Esophagus (tissue), 2 donors: ENCODE measurements around the gene C10orf71. TPM values are rescaled to one million over a fixed set of nuclear protein-coding genes. Genes with fewer than 3 reads are reported as not detected.

Experiments used
- H3K27ac ChIP-seq, 2 donors: one replicate each; pipeline ENCODE4 v1.5.1; 2013; ENCODE audit warnings: low read depth in 2 of 2, mild to moderate bottlenecking in 2 of 2, inconsistent platforms in 1 of 2, low read length in 1 of 2, moderate library complexity in 1 of 2
- H3K27me3 ChIP-seq, 2 donors: one replicate each; pipeline ENCODE4 v1.6.1; 2013; ENCODE audit warnings: low read length in 2 of 2, control low read depth in 1 of 2, mild to moderate bottlenecking in 1 of 2; ENCODE audit not compliant: insufficient read depth in 2 of 2, control insufficient read depth in 1 of 2
- H3K36me3 ChIP-seq, 2 donors: one replicate each; pipeline ENCODE4 v1.6.1; 2013; ENCODE audit warnings: low read length in 1 of 2; ENCODE audit not compliant: control insufficient read depth in 2 of 2, insufficient read depth in 2 of 2
- H3K4me1 ChIP-seq, 2 donors: one replicate each; pipeline ENCODE4 v1.6.1; 2013; ENCODE audit warnings: low read length in 1 of 2; ENCODE audit not compliant: control insufficient read depth in 2 of 2, insufficient read depth in 2 of 2
- H3K4me3 ChIP-seq, 2 donors: one replicate each; pipeline ENCODE4 v1.5.1; 2013; ENCODE audit warnings: low read length in 2 of 2, mild to moderate bottlenecking in 2 of 2, low read depth in 1 of 2, moderate library complexity in 1 of 2
- H3K9me3 ChIP-seq, 2 donors: one replicate each; pipeline ENCODE4 v1.6.1; 2013; ENCODE audit warnings: mild to moderate bottlenecking in 2 of 2, low read depth in 1 of 2, low read length in 1 of 2, moderate library complexity in 1 of 2; ENCODE audit not compliant: control insufficient read depth in 2 of 2, insufficient read depth in 1 of 2
- WGBS, 2 donors: extraction: QIAGEN DNeasy Blood & Tissue Kit; methylation state at CpG; one replicate each; pipeline ENCODE4 v1.1.7; 2013; 5-methylcytosine and 5-hydroxymethylcytosine counted together
- polyA plus RNA-seq, 2 donors: library from polyadenylated mRNA; stranded (reverse); fragments of 200-250 nt; gene quantifications; one replicate each; pipeline ENCODE4 v1.2.3, GENCODE V29; 2013
- donor health status: healthy with polysubstance abuse.
- donor health status: Bipolar disorder and iron deficiency.

Gene C10orf71
- polyA plus RNA-seq, 2 donors = not detected

DNA sequence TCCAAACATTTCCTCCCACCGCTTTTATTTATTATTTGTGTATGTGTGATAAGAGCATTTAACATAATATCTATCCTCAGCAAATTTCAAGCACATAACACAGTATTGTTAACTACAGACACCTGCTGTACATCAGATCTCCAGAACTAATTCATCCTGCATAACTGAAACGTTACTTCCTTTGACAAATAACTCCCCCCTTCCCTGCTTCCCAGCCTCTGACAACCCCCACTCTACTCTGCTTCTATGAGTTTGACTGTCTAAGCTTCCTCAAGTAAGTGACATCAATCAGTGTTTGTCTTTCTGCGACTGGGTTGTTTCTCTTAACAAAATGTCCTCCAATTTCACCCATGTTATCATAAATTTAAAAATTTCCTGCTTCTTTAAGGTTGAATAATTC lies 22.1 kb downstream of the C10orf71 start:
- no peaks in the 10 kb centered on the region for H3K36me3 ChIP-seq
- H3K27me3 ChIP-seq = no peaks in the 10 kb centered on the region
- 58 to 66% methylated on average over 3 of the region's 3 CpGs for WGBS, 2 donors

DNA sequence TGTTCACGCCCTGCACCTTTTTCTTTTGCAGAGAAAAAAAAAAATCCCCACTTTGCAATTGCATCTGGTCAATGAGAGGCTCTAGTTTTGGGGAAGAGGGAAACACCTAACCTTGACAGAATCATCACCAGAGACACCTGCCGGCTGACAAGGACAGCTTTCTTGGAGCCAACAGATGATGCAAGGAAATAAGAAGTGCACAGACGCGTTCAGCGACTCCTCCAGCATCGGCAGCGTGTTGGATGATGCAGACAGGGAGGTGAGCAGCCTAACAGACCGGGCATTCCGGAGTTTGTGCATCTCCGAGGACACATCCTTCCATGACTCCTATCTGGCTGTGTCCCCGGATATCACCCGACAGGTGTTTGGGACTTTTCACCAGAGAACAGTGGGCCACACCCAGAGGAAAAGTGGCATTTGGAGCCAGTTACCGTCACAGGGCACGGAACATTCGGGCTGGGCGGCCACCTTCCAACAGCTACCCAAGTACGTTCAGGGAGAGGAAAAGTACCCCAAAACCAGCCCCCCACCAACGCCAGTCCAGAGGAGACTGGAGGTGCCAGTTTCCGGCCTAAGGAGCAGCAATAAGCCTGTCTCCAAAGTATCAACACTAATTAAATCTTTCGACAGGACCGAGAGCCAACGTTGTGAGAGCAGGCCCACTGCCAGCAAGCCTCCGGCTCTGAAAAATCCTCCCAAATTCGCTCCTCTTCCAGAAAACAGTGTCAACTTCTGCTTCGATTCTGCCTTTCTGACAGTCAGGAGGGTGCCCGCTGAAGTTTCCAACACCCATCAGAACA lies 23.6 kb downstream of the C10orf71 start:
- Histone ChIP-seq H3K9me3 (no peaks in the 10 kb centered on the region), H3K27ac (no peak overlapping the region), H3K27me3 (no peaks in the 10 kb centered on the region), H3K4me3 (no peak overlapping the region), H3K36me3 (no peaks in the 10 kb centered on the region), H3K4me1 (no peaks in the 10 kb centered on the region)
- 86 to 89% methylated on average over 26 of the region's 26 CpGs for WGBS, 2 donors

More for the DNA sequence above, 22.1 kb downstream of the C10orf71 start:
- Histone ChIP-seq H3K4me3 (no peak overlapping the region), H3K27ac (no peak overlapping the region), H3K4me1 (no peaks in the 10 kb centered on the region), H3K9me3 (no peaks in the 10 kb centered on the region)

DNA sequence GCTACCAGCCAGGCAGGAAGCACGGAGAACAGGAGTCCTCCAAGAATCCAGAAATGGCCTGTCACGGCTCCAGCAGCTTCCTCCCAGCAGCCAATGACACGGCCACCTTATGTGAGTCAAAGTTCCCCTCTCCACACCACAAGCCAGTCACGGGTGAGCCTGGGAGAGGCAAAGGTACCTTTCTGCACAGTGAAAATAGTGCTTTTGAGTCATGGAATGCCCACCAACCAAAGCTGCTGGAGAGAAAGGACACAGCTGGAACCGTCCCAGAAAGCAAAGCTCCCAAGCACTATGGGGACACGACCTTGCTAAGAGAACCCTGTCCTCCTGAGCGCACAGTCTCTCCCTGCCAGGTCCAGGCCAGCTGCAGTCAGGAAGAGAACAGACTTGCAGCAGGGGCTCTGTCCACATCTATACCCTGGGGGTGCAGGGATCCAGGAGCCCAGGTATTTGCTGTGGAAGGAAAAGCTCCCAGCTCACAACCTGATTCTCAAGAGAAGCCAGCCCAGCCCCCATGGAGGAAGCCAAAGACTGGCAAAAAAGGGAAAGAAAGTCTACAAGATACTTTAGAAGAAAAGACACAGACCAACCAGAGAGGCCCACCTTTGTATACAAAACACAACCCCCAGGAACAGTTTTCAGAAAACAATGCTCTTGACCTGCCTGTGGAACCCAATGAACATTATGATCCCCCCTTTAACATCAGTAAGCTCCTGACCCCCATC lies 24.4 kb downstream of the C10orf71 start:
- no peaks in the 10 kb centered on the region for H3K9me3 ChIP-seq
- H3K36me3 ChIP-seq = no peaks in the 10 kb centered on the region
- no peaks in the 10 kb centered on the region for H3K4me1 ChIP-seq
- H3K27ac ChIP-seq = no peak overlapping the region
- WGBS, 2 donors = 65% methylated on average over 7 of the region's 7 CpGs
- H3K27me3 ChIP-seq = no peaks in the 10 kb centered on the region
- H3K4me3 ChIP-seq = no peak overlapping the region

DNA sequence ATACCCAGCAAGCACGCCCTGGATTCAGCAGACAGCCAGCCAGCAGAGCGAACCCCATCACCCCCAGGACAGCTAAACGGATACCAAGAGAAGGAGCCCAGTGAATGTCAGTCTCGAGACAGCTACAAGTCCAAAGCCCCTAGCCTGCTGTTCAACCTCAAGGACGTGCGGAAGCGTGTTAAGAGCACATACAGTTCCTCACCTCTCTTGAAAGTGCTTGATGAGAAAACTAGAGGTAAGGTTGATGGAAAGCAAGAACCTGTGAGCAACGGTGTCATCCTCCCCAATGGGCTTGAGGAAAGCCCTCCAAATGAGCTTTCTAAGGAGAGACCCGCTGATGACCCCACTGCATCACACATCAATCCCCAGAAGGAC lies 24.9 kb downstream of the C10orf71 start:
- 82 to 89% methylated on average over 9 of the region's 9 CpGs for WGBS, 2 donors

DNA sequence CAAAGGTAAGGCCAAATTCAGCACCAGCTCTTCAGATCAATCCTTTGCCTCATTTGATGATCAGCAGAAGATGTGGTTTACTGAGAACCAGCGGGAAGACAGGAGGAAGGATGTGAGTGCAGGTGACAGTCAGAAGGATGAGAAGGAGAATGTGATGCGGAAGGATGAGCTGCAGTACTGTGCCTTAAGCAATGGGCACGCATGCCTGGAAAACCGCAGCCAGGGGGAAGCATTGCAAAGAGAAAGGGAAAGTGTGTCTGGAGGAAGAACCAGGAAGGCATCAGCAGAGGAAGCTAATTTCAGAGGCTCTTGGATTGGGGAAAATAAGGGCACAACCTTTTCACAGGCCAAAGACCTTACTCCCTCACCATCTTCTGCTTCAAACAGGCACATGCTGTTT lies 25.7 kb downstream of the C10orf71 start:
- Histone ChIP-seq H3K9me3 (no peaks in the 10 kb centered on the region), H3K27ac (no peak overlapping the region), H3K36me3 (no peaks in the 10 kb centered on the region), H3K4me1 (no peaks in the 10 kb centered on the region), H3K27me3 (no peaks in the 10 kb centered on the region), H3K4me3 (no peak overlapping the region)
- WGBS, 2 donors = 72 to 77% methylated on average over 4 of the region's 4 CpGs

More for the DNA sequence above, 24.9 kb downstream of the C10orf71 start:
- no peaks in the 10 kb centered on the region for H3K9me3 ChIP-seq
- H3K4me1 ChIP-seq = no peaks in the 10 kb centered on the region
- no peaks in the 10 kb centered on the region for H3K27me3 ChIP-seq
- no peaks in the 10 kb centered on the region for H3K36me3 ChIP-seq
- no peak overlapping the region for H3K27ac ChIP-seq
- H3K4me3 ChIP-seq = no peak overlapping the region

DNA sequence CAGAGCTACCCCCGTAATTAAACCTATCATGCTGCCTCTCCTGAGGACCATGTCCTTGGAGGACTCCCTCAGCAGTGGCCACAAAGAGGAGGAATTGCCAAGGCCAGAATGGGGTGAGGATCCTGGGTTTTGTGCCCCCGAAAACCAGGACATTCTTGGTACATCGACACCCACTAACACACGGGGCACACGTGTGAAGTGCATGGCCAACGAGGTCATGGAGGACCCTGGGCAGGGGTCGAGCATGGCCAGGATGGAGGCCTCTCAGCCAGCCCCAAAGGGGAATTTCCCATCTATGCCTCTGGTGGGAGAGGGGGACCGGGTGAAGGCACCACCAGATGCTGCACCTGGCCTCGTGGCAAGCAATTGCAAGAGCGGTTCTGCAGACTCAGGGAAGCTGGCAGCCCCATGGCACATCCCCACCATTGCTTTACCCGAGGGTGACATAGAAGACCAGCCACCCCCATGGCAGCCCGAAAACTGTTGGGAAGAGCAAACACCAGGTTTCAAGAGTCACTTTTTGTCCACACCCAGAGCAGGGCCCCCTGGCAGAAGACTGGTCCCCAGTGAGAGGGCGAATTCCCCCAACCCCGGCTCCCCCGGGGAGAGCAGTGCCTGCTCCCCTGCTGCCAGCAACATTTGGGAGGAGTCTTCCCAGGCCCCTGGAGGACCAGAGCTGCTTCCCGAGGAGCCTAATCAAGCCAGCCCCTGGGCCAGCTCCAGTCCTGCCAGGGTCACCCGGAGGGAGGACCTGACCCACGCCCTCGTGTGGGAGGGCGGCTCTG lies 26.4 kb downstream of the C10orf71 start:
- Histone ChIP-seq H3K27ac (no peak overlapping the region), H3K9me3 (no peaks in the 10 kb centered on the region), H3K4me3 (no peak overlapping the region), H3K4me1 (no peaks in the 10 kb centered on the region), H3K36me3 (no peaks in the 10 kb centered on the region), H3K27me3 (no peaks in the 10 kb centered on the region)
- 86 to 89% methylated on average over 20 of the region's 20 CpGs for WGBS, 2 donors

DNA sequence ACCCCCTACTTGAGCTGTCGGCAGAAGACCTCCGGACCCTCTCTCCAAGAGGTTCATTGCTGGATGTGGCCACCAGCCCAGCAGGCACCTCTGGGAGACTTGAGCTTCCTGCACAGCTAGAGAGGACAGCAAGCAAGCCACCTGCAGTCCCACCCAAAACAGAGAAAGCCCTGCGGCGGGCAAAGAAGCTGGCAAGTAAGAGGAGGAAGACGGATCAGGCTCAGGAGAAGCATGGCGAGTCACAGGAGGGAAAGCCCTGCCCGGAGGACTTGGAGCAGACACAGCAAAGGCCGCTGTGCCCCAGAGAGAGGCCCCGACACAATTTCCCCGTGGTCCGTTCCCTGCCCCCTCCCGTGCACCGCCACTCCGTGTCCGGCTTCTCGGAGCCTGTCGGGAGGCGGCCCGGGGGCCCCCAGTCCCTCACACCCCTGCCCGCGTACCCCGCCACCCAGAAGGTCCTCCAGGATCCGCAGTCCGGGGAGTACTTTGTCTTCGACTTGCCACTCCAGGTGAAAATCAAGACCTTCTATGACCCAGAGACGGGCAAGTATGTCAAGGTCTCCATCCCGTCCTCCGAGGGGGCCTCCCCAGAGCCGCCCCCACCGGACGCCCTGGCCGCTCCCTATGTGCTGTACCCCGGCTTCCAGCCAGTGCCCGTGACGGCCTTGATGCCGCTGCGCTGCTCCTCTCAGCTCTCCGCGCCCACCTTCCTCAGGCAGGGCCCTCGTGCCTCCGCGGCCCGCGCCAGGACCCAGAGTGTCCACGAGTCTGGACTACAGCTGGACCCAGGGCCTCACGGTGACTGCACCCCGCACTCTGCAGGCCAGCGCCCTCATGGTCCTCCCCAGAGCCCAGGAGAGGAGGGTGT lies 27.2 kb downstream of the C10orf71 start:
- WGBS, 2 donors = 89 to 94% methylated on average over 45 to 48 of the region's 48 CpGs
- no peak overlapping the region for H3K4me3 ChIP-seq

DNA sequence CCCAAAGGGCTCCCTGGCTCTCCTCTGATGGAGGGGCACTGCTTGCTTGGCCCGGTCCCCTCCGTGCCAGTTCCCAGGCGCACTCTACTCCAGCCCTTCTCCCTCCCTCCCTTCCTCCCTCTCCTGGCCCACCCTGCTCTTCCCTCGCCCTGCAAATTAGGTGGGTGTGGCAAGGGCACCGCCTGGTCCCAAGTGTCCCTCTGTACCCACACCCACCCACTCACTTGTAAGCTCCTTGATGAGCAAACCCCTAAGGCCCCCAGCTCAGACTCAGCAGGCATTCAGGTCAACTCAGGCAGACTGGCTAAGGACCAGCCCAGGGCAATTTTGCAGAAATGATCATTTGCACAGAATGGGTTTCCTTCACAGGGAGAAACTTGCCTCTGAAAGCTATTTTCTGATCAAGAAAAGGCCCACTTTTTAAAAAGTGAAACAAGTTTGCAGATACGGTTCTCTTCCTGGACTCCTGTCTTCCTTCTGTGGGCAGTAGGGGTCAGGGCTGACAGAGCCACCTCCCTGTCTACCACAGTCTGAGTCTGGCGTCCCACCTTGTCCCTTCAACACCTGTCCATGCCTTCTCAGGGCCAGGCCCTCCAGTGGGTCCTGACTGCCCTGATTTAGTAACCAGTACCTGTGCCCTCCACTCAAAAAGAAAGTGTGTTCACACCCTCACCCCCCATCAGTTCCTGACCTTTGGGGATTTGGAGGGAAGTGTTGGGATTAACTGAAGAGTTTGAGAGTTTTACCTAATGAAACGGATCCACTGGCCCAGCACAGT lies 28.3 kb downstream of the C10orf71 start:
- Histone ChIP-seq H3K36me3 (no peaks in the 10 kb centered on the region), H3K9me3 (no peaks in the 10 kb centered on the region), H3K4me3 (no peak overlapping the region), H3K27ac (no peak overlapping the region), H3K4me1 (peaks cover 0 to 3% of the 10 kb centered on the region in 2 donors), H3K27me3 (no peaks in the 10 kb centered on the region)
- 83 to 85% methylated on average over 8 of the region's 8 CpGs for WGBS, 2 donors

More for the DNA sequence above, 27.2 kb downstream of the C10orf71 start:
- H3K9me3 ChIP-seq = no peaks in the 10 kb centered on the region
- H3K27me3 ChIP-seq = no peaks in the 10 kb centered on the region
- no peaks in the 10 kb centered on the region for H3K36me3 ChIP-seq
- no peak overlapping the region for H3K27ac ChIP-seq
- H3K4me1 ChIP-seq = no peaks in the 10 kb centered on the region
